Stimulated activated CD4-positive, alpha-beta T cell treated with anti-CD3 and anti-CD28 coated beads, TNF-alpha, amount 100 ng/mL, for 1 hour (primary cell): ENCODE results near the gene LTBP1.
A peak's percentile ranks its signal among the peaks of the same experiment; 100 is the strongest.
"Not testable (repeated sequence)": the region's sequence is repeated elsewhere in the genome, so short reads cannot be mapped to it uniquely, and the experiment has no call there.

Experiments used
- DNase-seq, 3 donors: peaks; one replicate each; pipeline ENCODE4 v3.0.0-alpha.2; 2020; ENCODE audit warnings: low read depth in 3 of 3, low spot score in 1 of 3

The LTBP1 gene

GRCh38 chr2:32946314-32947075, at the start of gene LTBP1:
Gene LTBP1, plus strand, starts transcription at chr2:32946953. Its CDS starts 372 bp downstream, at chr2:32947325.
- peak in 1 of 3 donors; percentile 27 for DNase-seq

GRCh38 chr2:32900246-32900973, 46.3 kb upstream of the LTBP1 start:
- DNase-seq: no peak

- no peak for DNase-seq
Measured at GRCh38 chr2:32901313-32901712, 45.4 kb upstream of the LTBP1 start.

- DNase-seq: no peak
Measured at GRCh38 chr2:32902174-32902573, 44.6 kb upstream of the LTBP1 start.

GRCh38 chr2:32902986-32903385, 43.8 kb upstream of the LTBP1 start:
- DNase-seq: no peak

- DNase-seq: no peak
Measured at GRCh38 chr2:32904074-32904473, 42.7 kb upstream of the LTBP1 start.

GRCh38 chr2:32904751-32905150, 42.0 kb upstream of the LTBP1 start:
- no peak for DNase-seq

- no peak for DNase-seq
Measured at GRCh38 chr2:32905270-32905669, 41.5 kb upstream of the LTBP1 start.

GRCh38 chr2:32910883-32911598, 35.7 kb upstream of the LTBP1 start:
- no peak for DNase-seq

GRCh38 chr2:32915694-32916093, 31.1 kb upstream of the LTBP1 start:
- DNase-seq: no peak

- DNase-seq: no peak
Measured at GRCh38 chr2:32918774-32919173, 28.0 kb upstream of the LTBP1 start.

GRCh38 chr2:32919901-32920300, 26.9 kb upstream of the LTBP1 start:
- not testable (repeated sequence) for DNase-seq

- not testable (repeated sequence) for DNase-seq
Measured at GRCh38 chr2:32921486-32921885, 25.3 kb upstream of the LTBP1 start.

GRCh38 chr2:32922501-32922900, 24.3 kb upstream of the LTBP1 start:
- no peak for DNase-seq

GRCh38 chr2:32923109-32923508, 23.6 kb upstream of the LTBP1 start:
- no peak for DNase-seq

- DNase-seq: no peak
Measured at GRCh38 chr2:32925283-32925815, 21.4 kb upstream of the LTBP1 start.

- DNase-seq: no peak
Measured at GRCh38 chr2:32925976-32926707, 20.6 kb upstream of the LTBP1 start.

GRCh38 chr2:32926708-32927084, 20.1 kb upstream of the LTBP1 start:
- no peak for DNase-seq

GRCh38 chr2:32930436-32930835, 16.3 kb upstream of the LTBP1 start:
- no peak for DNase-seq

GRCh38 chr2:32931519-32931918, 15.2 kb upstream of the LTBP1 start:
- DNase-seq: no peak
